Suppressor macrophage treated with lipopolysaccharide for 1 hour (primary cell): ENCODE results near the gene ERO1B.
A peak's percentile ranks its signal among the peaks of the same experiment; 100 is the strongest.

ENCODE experiments used
- DNase-seq, 3 donors: peaks; one replicate each; pipeline ENCODE4 v3.0.0-alpha.2; 2020 to 2022

The ERO1B gene

DNA sequence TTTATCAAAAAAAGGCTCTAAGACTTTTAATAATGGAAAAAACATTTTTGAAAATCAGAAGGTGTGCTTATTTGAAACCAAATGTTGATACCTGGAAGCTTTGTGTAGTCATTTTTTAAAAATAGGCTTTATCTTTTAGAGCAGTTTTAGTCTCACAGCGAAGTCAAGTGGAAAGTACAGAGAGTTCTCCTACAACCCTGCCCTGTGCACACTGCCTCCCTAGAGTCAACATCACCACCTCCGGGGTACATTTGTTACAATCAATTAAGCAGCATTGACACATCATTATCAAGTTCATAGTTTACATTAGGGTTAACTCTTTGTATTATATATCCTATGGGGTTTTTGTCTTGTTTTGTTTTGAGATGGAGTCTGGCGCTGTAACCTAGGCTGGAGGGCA lies 10.7 kb upstream of the ERO1B start:
- DNase-seq, result no peak

DNA sequence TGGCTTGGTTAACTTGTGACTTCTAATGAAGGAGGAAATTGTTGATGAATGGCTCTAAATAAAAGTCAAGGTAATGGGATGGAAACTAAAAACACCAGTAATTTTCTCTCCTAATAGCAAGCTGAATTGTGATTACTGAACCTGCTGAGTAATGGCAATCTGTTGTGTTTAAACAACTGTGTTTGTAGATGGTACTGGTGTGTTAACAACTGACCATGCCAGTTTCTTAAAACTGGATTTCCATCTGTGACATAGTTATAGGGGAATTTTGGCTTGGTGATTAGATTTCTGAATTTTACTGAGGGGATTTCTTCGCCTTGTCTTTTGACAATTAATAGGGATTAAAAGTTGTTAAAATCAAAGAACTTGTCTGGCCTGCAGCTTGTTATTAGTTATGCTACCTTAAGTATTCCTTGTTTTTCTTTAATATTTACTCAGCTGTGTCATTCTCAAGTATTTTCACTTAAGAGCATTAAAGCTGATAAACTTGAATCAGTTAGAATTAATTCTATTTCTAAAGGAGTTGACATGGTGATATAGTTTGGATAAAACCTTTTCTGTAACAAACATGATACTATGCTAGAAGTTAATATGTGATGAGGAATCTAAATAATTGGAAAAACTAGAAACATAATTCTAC lies 7.9 kb upstream of the ERO1B start:
- peak in 1 of 3 donors; percentile 10 for DNase-seq

DNA sequence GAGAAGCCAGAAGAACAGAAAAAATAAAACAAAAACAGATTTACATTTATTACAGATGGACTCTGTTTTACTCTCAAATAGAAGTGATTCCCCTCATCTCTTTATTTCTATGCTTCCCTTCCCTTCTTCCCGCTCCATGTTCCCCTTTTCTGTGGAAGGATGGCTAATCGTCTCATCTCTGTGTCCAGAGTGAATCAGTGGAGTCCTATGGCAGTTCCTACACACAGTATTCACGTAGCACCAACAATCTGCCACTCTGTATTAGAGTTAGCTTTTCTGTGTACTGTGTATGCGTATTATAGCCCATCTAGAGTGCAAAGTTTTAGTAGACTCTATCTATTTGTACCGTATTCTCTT lies 6.8 kb upstream of the ERO1B start:
- no peak for DNase-seq

DNA sequence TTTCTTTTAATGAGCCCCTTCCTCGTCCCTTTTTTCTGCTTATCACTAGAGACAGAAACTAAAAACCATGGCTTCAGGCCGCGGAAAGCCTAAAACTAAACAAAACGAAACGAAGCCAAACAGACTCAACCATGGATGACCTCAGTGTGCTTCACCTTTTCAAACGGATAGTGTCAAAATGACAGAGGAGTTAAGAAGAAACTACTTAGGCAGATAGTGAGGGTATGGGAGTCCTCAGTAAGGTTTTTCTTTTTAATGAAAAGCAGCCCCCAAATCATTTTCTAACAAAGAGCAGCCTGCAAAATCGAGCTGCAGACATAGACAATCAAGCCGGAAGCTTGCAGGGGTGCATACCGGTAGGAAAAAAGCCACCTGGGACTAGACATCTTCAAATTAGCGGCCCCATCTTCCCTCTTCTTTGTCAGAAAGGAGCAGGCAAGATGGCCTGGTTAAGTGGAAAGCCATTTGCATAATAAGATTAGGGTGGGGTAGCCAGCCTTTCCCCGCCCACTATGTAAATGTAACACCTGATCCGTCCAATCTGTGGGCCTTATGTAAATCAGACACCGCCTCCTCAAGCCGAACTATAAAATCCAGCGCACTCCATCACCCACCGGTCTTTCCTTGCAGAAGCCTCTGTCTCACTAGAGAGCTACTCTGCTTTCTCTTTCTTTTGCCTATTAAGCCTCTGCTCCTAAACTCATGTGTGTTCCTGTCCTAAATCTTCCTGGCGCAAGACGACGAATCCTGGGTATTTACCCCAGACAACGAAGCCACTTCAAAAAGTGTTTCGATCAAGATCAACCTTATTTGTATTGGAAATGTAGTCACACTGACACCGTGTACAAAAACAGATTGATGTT lies 6.2 kb upstream of the ERO1B start:
- no peak for DNase-seq

DNA sequence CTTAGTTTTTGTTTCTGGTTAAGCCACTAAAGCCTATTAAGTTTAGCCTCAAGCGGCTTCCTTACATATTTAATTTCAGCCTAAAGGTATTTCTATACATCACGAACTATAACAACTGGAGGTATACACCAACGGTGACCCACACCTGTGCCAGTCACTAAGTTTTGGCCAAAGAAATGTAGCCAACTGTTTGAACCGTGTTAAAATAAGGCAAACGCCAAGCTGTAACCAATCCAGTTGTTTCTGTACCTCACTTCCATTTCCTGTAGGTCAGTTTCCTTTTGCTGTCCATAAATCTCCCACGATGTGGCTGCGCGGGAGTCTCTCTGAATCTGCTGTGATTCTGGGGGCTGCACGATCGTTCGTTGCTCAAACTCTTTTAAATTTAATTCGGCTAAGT lies 5.6 kb upstream of the ERO1B start:
- DNase-seq, result no peak

DNA sequence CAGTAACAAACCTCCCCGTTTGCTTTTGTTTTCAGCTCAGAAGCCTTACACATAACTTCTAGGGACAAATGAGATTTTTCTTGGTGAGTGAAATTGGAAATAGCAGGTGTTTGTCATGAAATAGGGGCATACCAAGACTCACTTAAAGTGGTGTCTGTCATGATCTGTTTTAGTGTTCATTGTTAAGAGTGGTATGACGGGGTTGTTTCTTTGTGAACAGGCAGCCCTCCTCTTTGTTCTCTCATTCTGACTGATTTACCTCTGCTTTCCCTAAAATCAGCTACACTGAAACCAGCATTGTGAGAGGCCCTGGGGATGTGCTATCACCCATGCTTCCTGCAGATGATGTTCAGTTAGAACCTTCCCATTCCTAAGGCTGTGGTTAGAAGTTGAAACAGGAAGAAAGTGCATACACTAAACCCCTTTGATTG lies 2.5 kb upstream of the ERO1B start:
- peak; percentile 10 to 36 (median 28) for DNase-seq

DNA sequence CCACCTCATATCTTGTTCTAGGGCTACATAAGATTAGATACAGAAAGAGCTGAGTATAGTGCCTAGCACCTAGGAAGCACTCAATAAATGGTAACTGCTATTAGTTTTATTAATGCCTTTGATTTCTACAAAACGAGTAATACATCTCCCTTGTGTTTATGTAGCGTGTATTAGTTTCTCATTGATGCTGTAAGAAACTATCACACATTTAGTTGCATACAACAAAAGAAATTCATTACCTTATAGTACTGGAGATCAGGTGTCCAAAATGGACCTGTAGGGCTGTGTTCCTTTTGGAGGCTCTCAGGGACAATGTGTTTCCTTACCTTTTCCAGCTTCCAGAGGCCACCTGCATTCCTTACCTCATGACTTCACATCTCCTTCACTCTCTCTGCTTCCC lies 961 bp upstream of the ERO1B start:
- DNase-seq, result no peak

DNA sequence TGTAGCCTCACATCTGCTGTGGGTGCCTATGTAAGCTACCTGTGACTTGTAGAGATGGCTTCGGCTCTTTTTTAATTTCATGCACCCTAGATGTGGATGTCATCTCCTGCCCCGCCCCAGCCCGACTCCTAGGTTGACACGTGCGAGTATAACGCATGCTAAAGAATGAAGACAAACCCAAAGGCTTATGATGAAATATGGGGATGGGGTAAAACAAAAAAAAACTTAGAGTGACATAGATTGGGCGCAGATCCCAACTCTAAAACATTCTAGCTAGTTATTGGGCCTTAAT lies 613 bp upstream of the ERO1B start:
- DNase-seq, result peak; percentile 23 to 43 (median 29)

DNA sequence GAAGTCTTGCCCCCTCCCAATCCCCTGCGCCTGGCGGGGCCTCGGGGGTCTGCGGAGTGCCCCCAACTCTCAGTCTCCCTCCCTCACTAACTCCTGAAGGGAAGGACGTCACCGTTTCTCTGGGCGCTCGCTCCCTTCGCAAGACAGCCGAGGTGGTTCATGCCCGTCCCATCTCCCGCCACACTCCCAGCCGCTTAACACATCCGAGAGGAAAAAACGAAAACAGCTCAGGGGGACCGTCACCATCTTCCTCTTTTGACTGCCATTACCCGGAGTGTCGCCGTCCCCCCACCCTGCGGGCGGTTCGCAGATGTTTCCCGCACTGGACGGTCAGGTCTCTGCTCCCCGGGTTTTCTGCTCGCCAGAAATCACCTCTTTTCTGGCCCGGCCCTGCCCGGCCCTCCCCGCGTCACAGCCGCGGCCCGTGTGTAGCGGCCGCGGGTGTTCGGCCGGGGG lies 532 bp downstream of the ERO1B start:
- peak; percentile 52 to 67 (median 65) for DNase-seq

DNA sequence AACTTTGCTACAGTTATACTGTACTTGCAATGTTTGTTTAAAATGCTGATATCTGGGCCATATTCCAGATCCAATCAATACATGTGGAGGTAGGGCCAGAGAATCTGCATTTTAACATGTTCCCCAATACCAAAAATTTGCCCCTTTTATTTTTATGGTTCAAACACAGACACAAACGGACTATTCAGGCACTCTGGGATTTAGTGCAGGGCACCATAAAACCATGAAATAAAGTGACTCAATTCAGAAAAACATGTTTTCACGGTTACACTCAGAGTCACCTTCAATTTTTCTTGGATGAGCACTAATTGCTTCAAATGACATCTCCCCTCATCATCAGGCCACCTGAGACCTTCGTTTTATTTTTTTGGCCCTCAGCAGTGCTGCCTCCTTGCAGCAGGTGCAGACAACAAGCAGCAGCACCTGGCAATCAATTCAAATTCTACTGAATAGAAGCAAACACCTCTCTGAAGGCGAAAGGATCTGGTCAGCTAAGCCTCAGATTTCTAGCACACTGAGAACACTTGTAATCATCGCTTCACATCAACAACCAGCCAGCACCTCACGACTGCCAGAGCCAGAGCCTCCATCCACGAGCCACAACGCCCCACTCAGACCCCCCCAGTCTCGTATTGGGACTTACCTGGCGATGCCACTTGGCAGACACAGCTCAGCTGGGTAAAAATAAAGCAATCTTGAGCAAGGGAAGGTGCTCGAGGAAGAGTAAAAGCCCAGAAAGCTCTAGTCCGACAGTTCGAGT lies 1.1 kb downstream of the ERO1B start:
- peak in 1 of 3 donors; percentile 10 for DNase-seq

DNA sequence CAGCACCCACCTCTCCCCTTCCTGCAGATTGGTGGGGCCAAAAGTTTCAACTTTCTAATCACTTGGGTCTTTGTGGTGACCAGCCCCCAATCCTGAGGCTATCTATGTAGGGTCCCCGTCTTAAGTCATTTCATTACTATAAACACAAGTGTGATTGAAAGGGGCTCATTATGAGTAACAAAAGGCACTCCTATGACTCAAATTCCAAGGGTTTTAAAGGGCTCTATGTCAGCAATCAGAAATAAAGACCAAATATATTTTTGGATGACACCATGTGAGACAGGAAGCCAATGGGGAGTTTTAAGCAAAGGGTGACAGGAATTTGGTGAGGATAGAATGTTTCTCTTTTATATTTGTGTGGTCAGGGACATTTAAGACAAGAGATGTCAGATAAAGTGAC lies 6.2 kb downstream of the ERO1B start:
- peak in 1 of 3 donors; percentile 58 for DNase-seq

DNA sequence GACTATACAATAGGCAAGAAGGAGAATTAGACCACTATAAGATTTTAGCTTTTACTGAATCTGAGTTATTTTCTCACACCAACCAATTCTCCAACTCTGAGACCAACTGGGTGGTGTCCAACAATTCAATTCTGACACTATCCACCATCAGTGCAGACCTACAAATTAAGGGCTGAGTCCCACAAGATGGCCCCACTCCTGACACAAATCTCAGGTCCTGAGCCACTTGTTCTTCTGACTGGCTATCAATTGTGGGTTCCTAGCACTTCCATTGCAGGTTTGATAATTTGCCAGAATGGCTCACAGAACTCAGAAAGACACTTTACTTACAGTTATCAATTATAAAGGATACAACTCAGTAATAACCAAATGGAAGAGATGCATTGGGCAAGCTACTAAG lies 6.7 kb downstream of the ERO1B start:
- no peak for DNase-seq

DNA sequence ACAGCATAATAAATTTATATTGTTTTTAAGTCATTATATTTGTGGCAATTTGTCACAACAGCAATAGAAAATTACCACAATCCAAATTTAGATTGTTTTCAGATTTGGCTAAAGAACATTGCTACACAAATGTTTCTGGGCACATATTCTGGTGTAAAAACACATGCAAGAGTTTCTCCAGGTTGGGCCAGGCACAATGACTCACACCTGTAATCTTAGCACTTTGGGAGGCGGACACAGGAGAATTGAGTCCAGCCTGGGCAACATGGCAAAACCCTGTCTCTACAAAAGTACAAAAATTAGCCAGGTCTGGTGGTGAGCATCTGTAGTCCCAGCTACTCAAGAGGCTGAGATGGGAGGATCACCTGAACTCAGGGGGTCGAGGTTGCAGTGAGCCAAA lies 8.4 kb downstream of the ERO1B start:
- DNase-seq, result no peak

DNA sequence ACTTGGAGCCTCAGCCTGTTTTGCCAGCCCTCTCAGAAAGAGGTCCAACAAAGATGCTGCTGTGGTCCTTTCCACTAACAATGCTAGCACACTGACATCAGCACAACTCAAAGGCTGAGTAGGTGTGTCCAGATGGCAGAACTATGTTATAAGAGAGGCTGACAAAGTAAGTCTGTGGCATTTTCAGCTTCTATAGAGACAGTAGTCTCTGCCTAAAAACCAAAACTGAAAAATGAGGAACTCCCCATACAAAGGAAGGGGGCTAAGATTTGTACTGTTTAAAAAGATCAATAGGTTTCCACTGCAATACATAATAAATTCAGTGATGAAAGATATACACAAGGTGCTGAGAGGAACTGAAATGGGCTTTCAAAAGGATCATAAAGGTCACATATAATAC lies 12.3 kb downstream of the ERO1B start:
- no peak for DNase-seq

DNA sequence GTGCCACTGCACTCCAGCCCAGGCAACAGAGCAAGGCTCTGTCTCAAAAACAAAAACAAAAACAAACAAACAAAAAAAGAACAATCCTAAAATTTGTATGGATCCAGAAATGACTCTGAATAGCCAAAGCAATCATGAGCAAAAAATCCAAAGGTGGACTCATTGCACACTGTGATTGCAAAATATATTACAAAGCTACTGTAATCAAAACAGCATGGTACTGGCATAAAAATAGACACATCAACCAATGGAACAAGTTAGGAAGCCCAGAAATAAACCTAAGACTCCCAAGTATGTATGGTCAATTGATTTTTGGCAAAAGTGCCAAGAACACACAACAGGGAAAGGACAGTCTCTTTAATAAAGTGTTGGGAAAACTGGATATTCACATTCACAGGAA lies 19.9 kb downstream of the ERO1B start:
- no peak for DNase-seq

DNA sequence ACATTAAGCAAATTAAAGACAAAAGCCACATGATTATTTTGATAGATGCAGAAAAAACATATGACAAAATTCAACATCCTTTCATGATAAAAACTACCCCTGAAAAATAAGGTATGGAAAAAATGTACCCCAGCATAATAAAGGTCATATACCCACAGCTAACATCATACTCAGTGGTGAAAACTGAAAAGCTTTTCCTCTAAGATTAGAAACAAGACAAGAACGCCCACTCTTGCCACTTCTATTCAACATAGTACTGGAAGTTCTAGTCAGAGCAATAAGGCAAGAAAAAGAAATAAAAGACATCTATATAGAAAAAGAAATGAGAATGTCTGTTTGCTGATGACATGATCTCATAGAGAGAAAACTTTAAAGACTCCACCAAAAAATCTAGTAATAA lies 20.7 kb downstream of the ERO1B start:
- no peak for DNase-seq

DNA sequence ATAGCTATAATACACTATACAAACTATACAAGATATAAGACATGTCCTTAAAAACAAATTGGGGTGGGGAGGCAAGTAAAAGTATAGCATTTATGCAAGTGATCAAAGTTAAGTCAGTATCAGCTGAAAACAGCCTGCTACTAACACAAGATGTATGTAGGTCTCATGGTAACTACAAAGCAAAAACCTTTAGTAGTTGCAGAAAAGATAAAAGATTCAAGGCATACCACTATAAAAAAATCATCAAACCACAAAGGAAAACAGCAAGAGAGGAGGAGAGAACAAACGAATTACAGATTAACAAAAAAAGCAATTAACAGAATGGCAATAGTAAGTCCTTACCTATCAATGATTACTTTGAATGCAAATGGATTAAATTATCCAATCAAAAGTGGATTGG lies 22.7 kb downstream of the ERO1B start:
- DNase-seq, result no peak

DNA sequence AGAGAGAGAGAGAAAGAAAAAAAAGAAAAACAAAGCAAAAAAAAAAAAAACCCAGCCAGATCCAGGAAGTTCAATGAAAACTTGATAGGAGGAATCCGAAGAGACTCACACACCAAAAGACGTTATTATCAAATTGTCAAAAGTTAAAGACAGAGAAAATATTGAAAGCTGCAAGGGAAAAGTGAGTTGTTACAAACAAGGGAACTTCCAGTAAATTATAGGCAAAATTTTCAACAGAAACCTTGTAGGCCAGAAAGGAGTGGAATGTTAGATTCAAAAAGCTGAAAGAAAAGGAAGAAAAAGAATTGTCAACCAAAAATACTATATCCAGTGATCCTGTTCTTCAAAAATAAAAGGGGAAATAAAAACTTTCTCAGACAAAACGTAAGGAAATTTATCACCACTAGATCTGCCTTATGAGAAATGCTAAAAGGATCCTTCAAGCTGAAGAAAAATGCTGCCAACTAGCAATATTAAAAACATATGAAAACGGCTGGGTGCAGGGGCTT lies 23.6 kb downstream of the ERO1B start:
- DNase-seq, result no peak

DNA sequence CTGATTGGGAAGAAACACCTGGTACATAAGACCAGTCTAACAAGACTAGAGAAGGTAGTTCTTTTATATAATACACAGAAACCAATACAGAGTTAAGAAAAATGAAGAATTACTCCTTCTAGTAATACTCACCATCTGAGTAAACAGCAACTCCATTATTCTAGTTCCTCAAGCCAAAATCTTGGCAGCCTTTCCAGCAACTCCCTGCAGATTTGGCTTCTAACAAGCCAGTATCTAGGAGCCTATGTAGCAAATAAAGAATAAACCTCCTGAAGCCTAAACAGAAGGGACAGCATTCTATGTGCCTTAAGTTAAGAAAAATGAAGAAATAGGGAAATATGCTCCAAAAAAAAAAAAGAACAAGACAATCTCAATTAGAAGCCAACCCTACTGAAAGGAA lies 24.5 kb downstream of the ERO1B start:
- DNase-seq, result no peak

DNA sequence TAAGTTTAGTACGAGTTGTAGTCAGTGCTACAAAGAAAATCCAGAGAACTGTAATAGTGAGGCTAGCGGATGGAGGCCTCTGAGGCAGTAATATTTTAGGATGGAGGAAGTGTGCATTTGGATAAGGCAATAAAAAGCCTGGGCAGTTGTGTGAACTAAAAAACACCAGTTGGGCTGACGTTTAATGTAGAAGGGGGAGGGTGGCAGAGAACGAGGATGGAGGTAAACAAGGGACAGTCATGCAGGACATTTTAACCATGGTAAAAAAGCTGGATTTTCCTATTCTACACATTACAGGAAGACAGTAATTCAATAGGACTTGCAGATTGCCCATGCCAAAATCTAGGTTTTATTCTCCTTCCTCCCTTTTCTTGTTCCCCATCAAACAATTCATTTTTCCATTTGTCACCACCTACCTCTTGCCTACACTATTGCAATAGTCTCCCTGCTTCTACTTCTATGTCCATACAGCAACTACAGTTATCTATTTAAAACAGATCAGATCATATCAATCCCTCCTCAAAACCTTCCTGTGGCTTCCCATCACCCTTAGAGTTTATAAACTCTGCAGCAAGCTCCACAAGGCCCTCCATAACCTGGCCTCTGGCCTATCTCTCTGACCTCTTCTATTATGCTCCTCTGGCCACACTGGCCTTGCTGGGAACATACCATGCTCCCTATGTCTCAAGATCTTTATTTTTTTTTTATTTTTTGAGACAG lies 27.7 kb downstream of the ERO1B start:
- DNase-seq, result no peak

DNA sequence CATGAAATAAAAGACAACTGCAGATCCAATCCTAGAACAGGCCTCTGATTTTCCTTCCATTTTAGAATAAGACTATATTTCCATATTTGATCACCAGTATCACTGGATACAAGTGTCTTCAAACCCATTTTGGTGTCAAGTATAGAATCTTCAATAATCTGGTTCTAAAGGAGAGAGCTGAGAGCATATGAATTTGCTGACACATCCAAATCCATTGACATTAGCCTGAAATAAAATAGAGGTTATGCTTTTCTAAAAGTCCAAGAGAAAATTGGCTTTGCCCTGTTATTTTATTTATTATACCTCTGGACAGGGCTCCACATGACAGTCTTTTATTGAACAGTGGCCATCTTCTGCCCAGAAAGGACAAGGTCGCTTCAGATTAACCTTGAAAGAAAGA lies 28.6 kb downstream of the ERO1B start:
- no peak for DNase-seq

DNA sequence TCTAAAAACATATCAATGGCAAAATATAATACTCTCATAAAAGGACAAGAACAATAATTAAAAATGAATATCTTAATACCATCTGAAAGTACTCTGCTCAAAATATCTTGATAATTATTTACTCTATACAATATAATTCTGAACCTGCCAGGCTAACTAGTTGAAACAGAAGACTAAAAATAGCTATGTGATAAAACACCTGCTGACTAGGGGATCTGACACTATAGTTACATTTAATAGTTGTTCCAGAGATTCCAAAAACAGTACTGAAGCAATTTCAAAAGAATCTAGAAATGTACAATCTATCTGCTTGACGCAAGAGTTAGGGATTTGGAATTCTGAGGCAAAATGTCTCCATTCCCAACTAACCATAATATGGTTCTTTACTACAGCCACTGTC lies 30.2 kb downstream of the ERO1B start:
- DNase-seq, result no peak

DNA sequence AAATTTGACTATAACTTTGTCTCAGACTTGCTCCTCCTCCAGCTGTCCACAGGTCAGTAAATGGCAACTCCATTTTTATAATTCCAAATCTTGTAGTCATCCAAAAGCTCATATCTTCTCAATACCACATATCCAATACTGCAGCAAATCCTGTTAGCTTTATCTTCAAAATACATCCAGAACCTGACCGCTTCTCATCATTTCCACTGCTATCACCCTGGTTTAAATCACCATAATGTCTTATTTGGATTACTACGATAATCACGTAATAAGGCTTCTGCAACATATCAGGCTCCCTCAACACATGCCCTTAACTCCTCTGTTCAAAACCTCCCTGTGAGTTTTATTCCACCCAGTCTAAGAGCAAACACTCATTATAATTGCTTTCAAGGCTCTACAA lies 34.5 kb downstream of the ERO1B start:
- DNase-seq, result no peak
